ENCODE results near the gene RAF1.
"Not testable (repeated sequence)": the region's sequence is repeated elsewhere in the genome, so short reads cannot be mapped to it uniquely, and the experiment has no call there.

Gene RAF1

GRCh38 chr3:12675115-12675810 lies 11.3 kb upstream of the RAF1 start:
- no peak for DNase-seq

- not testable (repeated sequence) for DNase-seq
Observed at GRCh38 chr3:12673956-12674736, 10.2 kb upstream of the RAF1 start.

- no peak for DNase-seq
Observed at GRCh38 chr3:12671120-12671450, 7.2 kb upstream of the RAF1 start.

GRCh38 chr3:12670365-12671119 lies 6.6 kb upstream of the RAF1 start:
- DNase-seq: no peak

- no peak for DNase-seq
Observed at GRCh38 chr3:12663401-12663935, 449 bp downstream of the RAF1 start.

- DNase-seq: peak; percentile 28 to 49
Observed at GRCh38 chr3:12662593-12663400, 1.1 kb downstream of the RAF1 start.

- DNase-seq: no peak
Observed at GRCh38 chr3:12661926-12662592, 1.9 kb downstream of the RAF1 start.

GRCh38 chr3:12661375-12661774 lies 2.5 kb downstream of the RAF1 start:
- not testable (repeated sequence) for DNase-seq

GRCh38 chr3:12660196-12660595 lies 3.7 kb downstream of the RAF1 start:
- DNase-seq: no peak

- no peak for DNase-seq
Observed at GRCh38 chr3:12659316-12660015, 4.5 kb downstream of the RAF1 start.

GRCh38 chr3:12658593-12659058 lies 5.3 kb downstream of the RAF1 start:
- DNase-seq: no peak

GRCh38 chr3:12656850-12657249 lies 7.1 kb downstream of the RAF1 start:
- DNase-seq: no peak

GRCh38 chr3:12656193-12656592 lies 7.7 kb downstream of the RAF1 start:
- no peak for DNase-seq

- DNase-seq: no peak
Observed at GRCh38 chr3:12655701-12656100, 8.2 kb downstream of the RAF1 start.

- no peak for DNase-seq
Observed at GRCh38 chr3:12653747-12654146, 10.2 kb downstream of the RAF1 start.

- DNase-seq: no peak
Observed at GRCh38 chr3:12648384-12648959, 15.4 kb downstream of the RAF1 start.

GRCh38 chr3:12644331-12644937 lies 19.5 kb downstream of the RAF1 start:
- DNase-seq: no peak

GRCh38 chr3:12643724-12644123 lies 20.2 kb downstream of the RAF1 start:
- DNase-seq: no peak

- DNase-seq: no peak
Observed at GRCh38 chr3:12643010-12643380, 20.9 kb downstream of the RAF1 start.

GRCh38 chr3:12640853-12641252 lies 23.1 kb downstream of the RAF1 start:
- DNase-seq: not testable (repeated sequence)

GRCh38 chr3:12638105-12638504 lies 25.8 kb downstream of the RAF1 start:
- DNase-seq: no peak

Data from Kasumi-1 (cell line).